DMS153 treated with DMSO at 0.1 percent for 48 hours (cell line): ENCODE data around the gene HES2.
A peak's percentile ranks its signal among the peaks of the same experiment; 100 is the strongest.
"Not testable (repeated sequence)": the region's sequence is repeated elsewhere in the genome, so short reads cannot be mapped to it uniquely, and the experiment has no call there.

Experiments
- DNase-seq: peaks from one replicate; lab custom pipeline; 2025; ENCODE audit not compliant: unreplicated experiment; lab: John Stamatoyannopoulos, UW

The HES2 gene

GRCh38 chr1:6391951-6392808, 27.5 kb downstream of the HES2 start:
- no peak for DNase-seq

DNA sequence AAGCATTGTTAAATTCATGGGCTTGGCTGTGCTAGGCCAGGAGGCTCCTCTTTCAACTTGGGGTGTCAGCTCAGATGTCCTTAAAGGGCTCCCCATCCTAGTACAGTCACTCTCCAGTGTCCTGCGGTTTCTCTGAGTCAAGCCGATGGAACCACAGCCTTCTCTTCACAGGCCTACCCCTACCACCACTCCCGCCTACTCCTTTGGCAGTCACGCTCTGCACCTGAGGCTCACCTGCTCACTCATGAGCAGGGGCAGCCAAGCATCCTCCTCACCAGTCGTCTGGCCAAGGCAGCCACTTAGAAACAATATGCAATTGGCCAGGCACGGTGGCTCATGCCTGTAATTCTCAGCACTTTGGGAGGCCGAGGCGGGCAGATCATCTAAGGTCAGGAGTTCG, 29.7 kb downstream of the HES2 start:
- DNase-seq: no peak

- DNase-seq: no peak
These were observed 33.3 kb downstream of the HES2 start for GRCh38 chr1:6386371-6386949.

DNA sequence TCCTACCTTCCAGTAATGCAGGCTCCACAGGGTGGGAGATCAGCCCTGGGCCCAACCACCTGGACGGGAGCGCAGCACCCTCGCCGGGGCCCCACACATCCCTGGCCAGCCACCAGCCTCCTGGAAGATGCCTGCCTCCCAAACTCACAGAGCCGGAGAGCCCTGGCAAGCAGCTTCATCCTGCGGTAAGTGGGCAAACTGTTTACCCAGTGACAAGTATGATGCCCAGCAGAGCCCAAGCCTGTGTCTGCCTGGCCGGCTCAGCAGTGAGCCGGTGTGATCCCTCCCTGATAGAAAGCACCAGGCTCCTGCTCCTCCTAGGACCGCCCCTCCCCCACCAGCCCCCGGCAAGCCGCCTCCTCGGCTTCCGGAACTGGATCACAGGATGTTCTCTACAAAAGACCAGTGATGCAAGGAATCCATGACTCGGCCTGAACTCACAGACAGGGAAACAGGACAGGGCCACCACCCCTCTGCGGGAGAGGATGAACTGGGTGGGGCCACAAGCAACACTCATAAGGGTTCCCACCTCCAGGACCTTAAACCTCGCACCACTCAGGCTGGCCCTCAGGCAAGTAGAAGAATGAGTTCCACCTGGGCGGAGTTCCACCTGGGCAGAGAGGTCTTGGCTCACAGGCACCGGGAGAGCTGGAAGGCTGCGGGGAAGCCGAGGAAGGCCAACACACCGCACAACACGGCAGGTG, 34.1 kb downstream of the HES2 start:
- DNase-seq: peak; percentile 86

DNA sequence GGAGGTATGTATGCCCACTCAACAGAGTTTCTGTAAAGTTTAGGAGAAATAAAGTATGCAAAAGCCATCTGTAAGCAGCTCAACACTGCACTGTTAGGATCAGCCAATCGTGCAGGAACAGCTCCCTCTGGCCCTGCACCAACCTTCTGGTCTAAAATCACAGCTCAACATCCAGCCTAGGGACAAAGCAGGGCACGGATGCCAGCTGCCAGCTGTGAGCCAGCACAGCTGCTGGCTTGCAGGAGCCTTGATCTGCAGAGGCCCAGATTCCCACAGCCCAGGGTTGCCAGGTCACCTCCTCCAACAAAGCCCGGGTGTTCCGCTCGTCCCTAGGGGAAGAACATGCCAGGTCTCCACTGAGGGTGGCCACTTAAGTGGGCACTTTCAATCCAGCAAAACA, 34.8 kb downstream of the HES2 start:
- DNase-seq: no peak

DNA sequence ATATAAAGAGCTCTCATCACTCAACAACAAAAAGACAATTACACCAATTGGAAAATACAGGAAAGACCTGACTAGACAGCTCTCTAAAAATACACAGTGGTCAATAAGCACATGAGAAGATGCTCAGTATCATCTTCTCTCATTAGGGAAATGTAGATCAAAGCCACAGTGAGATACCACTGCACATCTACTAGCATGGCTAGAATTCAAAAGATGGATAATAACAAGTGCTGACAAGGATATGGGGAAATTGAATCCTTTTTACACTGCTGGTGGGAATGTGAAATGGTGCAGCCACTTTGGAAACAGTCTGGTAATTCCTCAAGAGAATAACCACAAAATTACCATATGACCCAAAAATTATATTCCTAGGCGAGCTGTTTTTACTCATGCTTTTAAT, 35.6 kb downstream of the HES2 start:
- DNase-seq: no peak

DNA sequence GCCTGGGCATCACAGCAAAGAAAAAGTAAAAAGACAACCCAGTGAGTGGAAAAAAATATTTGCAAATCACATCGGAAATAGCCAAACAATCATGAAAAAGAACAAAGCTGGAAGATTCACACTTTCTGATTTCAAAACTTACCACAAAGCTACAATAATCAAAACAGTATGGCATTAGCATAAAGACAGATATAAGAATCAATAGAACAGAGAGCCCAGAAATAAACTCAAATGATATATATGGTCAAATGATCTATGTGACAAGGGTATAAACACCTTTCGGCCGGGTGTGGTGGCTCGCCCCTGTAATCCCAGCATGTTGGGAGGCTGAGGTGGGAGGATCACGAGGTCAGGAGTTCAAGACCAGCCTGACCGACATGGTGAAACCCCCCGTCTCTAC, 39.7 kb downstream of the HES2 start:
- no peak for DNase-seq

DNA sequence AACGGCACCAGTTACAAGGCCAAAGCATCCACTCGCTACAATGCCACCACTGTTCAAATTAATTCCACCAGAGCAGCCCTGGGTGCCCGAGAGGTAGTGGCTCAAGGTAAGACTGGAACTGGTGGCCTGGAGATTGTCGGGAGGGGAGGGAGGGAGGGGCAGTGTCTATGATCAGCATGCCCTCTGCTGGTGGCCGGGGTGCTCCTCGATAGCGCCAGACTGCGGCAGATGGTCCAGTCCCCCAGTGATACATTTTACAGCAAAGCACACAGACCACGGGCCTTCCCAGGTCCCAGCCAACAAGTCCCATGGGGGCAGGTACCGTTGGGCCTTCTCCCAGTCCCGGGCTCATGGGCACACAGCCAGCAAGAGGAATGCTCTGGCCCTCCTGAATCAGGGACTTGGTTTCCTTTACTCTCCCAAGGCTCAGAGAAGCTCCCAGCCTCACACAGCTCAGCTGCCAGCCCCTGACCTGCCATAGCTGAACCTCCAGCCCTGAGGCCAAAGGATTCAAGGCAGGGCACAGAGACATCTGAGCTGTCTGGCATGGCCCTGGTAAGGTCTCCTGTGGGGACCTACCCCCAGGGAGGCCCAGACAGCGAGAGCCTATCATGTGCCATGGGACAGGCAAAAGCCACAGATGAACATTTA, 41.5 kb downstream of the HES2 start:
- no peak for DNase-seq

GRCh38 chr1:6373961-6374720, 45.6 kb downstream of the HES2 start:
- DNase-seq: peak; percentile 58

DNA sequence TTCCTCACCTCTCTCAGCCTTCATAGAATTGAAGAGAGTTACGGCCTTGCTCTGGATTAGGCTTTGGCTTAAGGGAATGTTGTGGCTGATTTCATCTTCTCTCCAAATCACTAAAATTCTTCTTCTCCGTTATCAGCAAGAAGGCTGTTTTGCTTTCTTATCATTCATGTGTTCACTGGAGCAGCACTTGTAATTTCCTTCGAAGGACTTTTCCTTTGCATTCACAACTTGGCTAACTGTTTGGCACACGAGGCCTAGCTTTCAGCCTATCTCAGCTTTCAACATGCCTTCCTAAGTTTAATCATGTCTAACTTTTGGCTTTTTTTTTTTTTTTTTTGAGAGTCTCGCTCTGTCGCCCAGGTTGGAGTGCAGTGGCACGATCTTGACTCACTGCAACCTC, 47.5 kb downstream of the HES2 start:
- DNase-seq: not testable (repeated sequence)

DNA sequence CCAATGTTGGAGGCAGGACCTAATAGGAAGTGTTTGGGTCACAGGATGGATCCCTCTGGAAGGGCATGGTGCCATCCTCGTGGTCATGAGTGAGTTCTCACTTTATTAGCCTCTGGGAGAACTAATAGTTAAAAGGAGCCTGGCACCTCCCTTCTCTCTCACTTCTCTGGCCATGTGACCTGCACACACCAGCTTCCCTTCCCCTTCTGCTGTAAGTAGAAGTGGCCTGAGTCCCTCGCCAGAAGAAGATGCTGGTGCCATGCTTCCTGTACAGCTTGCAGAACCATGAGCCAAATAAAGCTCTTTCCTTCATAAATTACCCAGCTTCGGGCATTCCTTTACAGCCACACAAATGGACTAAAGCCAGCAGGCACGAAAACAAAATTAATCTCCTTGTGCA, 49.7 kb downstream of the HES2 start:
- DNase-seq: no peak

DNA sequence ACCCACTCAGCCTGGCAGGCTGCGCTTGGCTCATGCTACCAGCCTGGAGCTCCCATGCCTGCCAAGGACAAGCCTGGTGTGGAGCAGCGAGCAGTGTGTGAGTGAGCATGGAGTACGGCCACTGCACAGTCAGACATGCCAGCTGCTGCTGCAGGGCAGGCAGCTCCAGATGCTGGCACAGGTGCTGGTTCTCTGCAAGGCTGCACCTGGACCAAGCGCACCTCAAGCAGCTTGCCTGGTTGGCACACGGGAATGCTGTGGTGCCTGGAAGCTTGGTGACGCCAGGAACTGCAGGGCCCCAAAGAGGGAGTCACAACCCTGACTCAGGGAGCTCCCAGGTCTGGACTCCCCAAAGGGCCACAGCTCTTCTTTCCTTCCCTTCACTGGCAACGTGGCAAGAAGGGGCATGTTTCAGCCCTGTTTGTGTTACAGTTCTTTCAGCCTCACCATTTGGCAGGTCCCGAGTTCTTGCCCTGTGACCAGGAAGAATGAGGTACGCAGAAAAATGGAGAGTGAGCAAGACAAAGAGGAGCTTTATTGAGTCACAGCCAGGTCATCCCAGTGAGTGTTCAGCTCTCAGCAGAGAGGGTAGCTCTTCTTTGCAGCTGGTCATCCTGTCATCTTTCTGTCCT, 52.2 kb downstream of the HES2 start:
- no peak for DNase-seq

- DNase-seq: no peak
These were observed 54.7 kb downstream of the HES2 start for GRCh38 chr1:6365047-6365446.

- peak; percentile 3 for DNase-seq
These were observed 56.4 kb downstream of the HES2 start for GRCh38 chr1:6363085-6363884.
